Measurements from ENCODE around the gene DRC1.

The DRC1 gene

GRCh38 chr2:26472821-26473655 is 71.3 kb downstream of the DRC1 start:
- TF ChIP-seq, protein P1, sequence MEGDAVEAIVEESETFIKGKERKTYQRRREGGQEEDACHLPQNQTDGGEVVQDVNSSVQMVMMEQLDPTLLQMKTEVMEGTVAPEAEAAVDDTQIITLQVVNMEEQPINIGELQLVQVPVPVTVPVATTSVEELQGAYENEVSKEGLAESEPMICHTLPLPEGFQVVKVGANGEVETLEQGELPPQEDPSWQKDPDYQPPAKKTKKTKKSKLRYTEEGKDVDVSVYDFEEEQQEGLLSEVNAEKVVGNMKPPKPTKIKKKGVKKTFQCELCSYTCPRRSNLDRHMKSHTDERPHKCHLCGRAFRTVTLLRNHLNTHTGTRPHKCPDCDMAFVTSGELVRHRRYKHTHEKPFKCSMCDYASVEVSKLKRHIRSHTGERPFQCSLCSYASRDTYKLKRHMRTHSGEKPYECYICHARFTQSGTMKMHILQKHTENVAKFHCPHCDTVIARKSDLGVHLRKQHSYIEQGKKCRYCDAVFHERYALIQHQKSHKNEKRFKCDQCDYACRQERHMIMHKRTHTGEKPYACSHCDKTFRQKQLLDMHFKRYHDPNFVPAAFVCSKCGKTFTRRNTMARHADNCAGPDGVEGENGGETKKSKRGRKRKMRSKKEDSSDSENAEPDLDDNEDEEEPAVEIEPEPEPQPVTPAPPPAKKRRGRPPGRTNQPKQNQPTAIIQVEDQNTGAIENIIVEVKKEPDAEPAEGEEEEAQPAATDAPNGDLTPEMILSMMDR (IDR thresholded peaks at IDR 0.05; ENCODE audit: low read depth, low read length): no peak

GRCh38 chr2:26473796-26474195 is 72.1 kb downstream of the DRC1 start:
- Histone ChIP-seq H3K9me3 (ENCODE audit: severe bottlenecking) (peaks cover 3% of the 10 kb centered on the region), H3K4me3 (ENCODE audit: low read depth, low read length) (no peak overlapping the region), H3K36me3 (no peaks in the 10 kb centered on the region), H3K27ac (no peak overlapping the region), H3K27me3 (ENCODE audit: insufficient read depth, low read depth, severe bottlenecking) (no peaks in the 10 kb centered on the region)
- TF ChIP-seq, protein P1 (IDR thresholded peaks at IDR 0.05; ENCODE audit: low read depth, low read length): no peak
- no peak for DNase-seq

More at GRCh38 chr2:26472821-26473655, 71.3 kb downstream of the DRC1 start:
- Histone ChIP-seq H3K4me3 (ENCODE audit: low read depth, low read length) (no peak overlapping the region), H3K9me3 (ENCODE audit: severe bottlenecking) (peaks cover 5% of the 10 kb centered on the region), H3K27me3 (ENCODE audit: insufficient read depth, low read depth, severe bottlenecking) (no peaks in the 10 kb centered on the region), H3K36me3 (no peaks in the 10 kb centered on the region), H3K27ac (no peak overlapping the region)
- DNase-seq: no peak

- peaks cover 1% of the 10 kb centered on the region for H3K9me3 ChIP-seq (ENCODE audit: severe bottlenecking)
- DNase-seq: no peak
- TF ChIP-seq, protein P1 (IDR thresholded peaks at IDR 0.05; ENCODE audit: low read depth, low read length): no peak
- no peak overlapping the region for H3K4me3 ChIP-seq (ENCODE audit: low read depth, low read length)
- H3K36me3 ChIP-seq: no peaks in the 10 kb centered on the region
- H3K27ac ChIP-seq: no peak overlapping the region
- no peaks in the 10 kb centered on the region for H3K27me3 ChIP-seq (ENCODE audit: insufficient read depth, low read depth, severe bottlenecking)
Observed at GRCh38 chr2:26474261-26474785, 72.6 kb downstream of the DRC1 start.

GRCh38 chr2:26475037-26475436 is 73.3 kb downstream of the DRC1 start:
- no peak for DNase-seq
- no peaks in the 10 kb centered on the region for H3K27me3 ChIP-seq (ENCODE audit: insufficient read depth, low read depth, severe bottlenecking)
- H3K9me3 ChIP-seq (ENCODE audit: severe bottlenecking): no peaks in the 10 kb centered on the region
- TF ChIP-seq, protein P1 (IDR thresholded peaks at IDR 0.05; ENCODE audit: low read depth, low read length): no peak
- H3K27ac ChIP-seq: no peak overlapping the region
- H3K36me3 ChIP-seq: no peaks in the 10 kb centered on the region
- no peak overlapping the region for H3K4me3 ChIP-seq (ENCODE audit: low read depth, low read length)

- Histone ChIP-seq H3K36me3 (no peaks in the 10 kb centered on the region), H3K4me3 (ENCODE audit: low read depth, low read length) (no peak overlapping the region), H3K27ac (peak overlapping the region; percentile 48; the same call in 1 of the 2 replicates), H3K27me3 (ENCODE audit: insufficient read depth, low read depth, severe bottlenecking) (no peaks in the 10 kb centered on the region), H3K9me3 (ENCODE audit: severe bottlenecking) (no peaks in the 10 kb centered on the region)
- TF ChIP-seq, protein P1 (IDR thresholded peaks at IDR 0.05; ENCODE audit: low read depth, low read length): no peak
- DNase-seq: no peak
Observed at GRCh38 chr2:26475832-26476501, 74.2 kb downstream of the DRC1 start.
